ENCODE measurements around the gene MTHFSD. TPM values are rescaled to one million over a fixed set of nuclear protein-coding genes. Genes with fewer than 3 reads are reported as not detected.

Gene MTHFSD
- total RNA-seq, 1 donor from 2014 or later: 35.0 TPM

GRCh38 chr16:86508028-86508946 is 46.7 kb downstream of the MTHFSD start:
- Mint-ChIP-seq H3K36me3 (ENCODE audit: low read depth) (no peaks in the 10 kb centered on the region), H3K4me3 (peak overlapping the region; percentile 82), H3K9me3 (no peaks in the 10 kb centered on the region), H3K4me1 (peaks cover 29% of the 10 kb centered on the region), H3K27ac (peak overlapping the region; percentile 5), H3K27me3 (peaks cover 58% of the 10 kb centered on the region)
- TF ChIP-seq, protein P1, sequence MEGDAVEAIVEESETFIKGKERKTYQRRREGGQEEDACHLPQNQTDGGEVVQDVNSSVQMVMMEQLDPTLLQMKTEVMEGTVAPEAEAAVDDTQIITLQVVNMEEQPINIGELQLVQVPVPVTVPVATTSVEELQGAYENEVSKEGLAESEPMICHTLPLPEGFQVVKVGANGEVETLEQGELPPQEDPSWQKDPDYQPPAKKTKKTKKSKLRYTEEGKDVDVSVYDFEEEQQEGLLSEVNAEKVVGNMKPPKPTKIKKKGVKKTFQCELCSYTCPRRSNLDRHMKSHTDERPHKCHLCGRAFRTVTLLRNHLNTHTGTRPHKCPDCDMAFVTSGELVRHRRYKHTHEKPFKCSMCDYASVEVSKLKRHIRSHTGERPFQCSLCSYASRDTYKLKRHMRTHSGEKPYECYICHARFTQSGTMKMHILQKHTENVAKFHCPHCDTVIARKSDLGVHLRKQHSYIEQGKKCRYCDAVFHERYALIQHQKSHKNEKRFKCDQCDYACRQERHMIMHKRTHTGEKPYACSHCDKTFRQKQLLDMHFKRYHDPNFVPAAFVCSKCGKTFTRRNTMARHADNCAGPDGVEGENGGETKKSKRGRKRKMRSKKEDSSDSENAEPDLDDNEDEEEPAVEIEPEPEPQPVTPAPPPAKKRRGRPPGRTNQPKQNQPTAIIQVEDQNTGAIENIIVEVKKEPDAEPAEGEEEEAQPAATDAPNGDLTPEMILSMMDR (IDR thresholded peaks at IDR 0.05): no peak
- ChIA-PET CTCF (no interaction called here), POLR2A (no interaction called here)
- DNase-seq (no peak), ATAC-seq (ENCODE audit: low read depth) (no peak)
- intact Hi-C loops (cut with micrococcal nuclease): loop anchor here (2.0 to 5.0 kb wide), 2 partner anchors 13 to 596 kb away; no protein-coding TSS in a partner anchor

GRCh38 chr16:86507173-86508027 is 47.6 kb downstream of the MTHFSD start:
- CTCF ChIA-PET: no interaction called here
- Mint-ChIP-seq H3K36me3 (ENCODE audit: low read depth) (no peaks in the 10 kb centered on the region), H3K9me3 (no peaks in the 10 kb centered on the region), H3K4me1 (peaks cover 29% of the 10 kb centered on the region), H3K4me3 (peak overlapping the region; percentile 56), H3K27me3 (peaks cover 60% of the 10 kb centered on the region), H3K27ac (peak overlapping the region; percentile 5)
- DNase-seq: no peak
- POLR2A ChIA-PET: no interaction called here
- TF ChIP-seq, protein P1 (IDR thresholded peaks at IDR 0.05): no peak
- intact Hi-C loops (cut with micrococcal nuclease): loop anchor here (2.0 to 5.0 kb wide), 2 partner anchors 13 to 595 kb away; no protein-coding TSS in a partner anchor
- ATAC-seq (ENCODE audit: low read depth): no peak

DNA sequence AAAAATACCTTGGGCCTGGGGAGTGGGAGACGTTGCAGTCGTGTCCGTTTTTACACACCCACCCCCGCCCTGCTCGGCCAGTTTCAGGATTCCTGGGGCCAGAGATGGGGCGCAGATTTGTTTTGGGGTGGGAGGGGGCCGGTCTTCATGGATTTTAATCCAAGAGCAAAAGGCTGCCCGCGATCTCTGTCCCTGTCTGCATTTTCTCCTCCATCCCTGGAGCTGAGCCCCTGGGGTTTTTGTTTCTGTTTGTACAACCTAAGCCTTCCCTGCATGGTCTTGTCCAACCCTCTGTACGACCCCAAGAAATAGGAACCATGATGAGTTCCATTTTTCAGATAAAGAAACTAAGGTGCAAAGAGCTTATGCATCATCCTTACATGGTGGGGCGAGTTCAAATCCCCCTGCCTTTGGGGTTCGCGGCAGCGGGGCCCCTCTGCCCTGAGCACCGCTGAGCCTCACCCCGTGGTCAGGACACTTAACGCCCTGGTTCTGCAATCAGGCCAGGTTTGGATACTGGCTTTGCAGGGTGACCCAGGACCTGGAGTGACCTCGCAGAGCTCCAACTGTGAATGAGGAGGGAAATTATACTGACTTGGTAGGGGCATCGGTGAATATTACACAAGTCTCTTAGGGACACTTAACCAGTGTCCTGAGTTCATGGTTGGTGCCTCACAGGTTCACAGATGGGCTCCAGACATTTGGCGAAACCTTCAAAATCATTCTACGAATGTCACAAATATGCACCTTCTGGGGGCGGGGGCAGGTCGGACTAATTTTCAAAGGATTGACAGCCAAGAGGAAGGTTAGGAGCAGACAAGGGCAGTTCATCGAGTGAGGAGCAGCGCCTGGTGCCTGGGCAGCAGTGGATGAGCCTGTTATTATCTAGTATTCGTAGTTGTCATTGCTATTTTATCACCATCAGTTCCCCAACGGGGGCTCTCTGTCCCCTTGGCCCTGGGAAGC is 48.9 kb downstream of the MTHFSD start:
- no peak for DNase-seq
- POLR2A ChIA-PET: interaction anchor here (1.2 kb wide), 1 partner anchor 58 kb away, joined by 3 read pairs; no protein-coding TSS in a partner anchor
- no peak for ATAC-seq (ENCODE audit: low read depth)
- TF ChIP-seq, protein P1 (IDR thresholded peaks at IDR 0.05): no peak
- Mint-ChIP-seq H3K36me3 (ENCODE audit: low read depth) (no peaks in the 10 kb centered on the region), H3K4me1 (peaks cover 27% of the 10 kb centered on the region), H3K9me3 (no peaks in the 10 kb centered on the region), H3K27me3 (peaks cover 68% of the 10 kb centered on the region), H3K27ac (peak overlapping the region; percentile 24), H3K4me3 (peak overlapping the region; percentile 24)
- CTCF ChIA-PET: no interaction called here
- intact Hi-C loops (cut with micrococcal nuclease): loop anchor here (5.0 kb wide), 1 partner anchor 594 kb away; no protein-coding TSS in a partner anchor

DNA sequence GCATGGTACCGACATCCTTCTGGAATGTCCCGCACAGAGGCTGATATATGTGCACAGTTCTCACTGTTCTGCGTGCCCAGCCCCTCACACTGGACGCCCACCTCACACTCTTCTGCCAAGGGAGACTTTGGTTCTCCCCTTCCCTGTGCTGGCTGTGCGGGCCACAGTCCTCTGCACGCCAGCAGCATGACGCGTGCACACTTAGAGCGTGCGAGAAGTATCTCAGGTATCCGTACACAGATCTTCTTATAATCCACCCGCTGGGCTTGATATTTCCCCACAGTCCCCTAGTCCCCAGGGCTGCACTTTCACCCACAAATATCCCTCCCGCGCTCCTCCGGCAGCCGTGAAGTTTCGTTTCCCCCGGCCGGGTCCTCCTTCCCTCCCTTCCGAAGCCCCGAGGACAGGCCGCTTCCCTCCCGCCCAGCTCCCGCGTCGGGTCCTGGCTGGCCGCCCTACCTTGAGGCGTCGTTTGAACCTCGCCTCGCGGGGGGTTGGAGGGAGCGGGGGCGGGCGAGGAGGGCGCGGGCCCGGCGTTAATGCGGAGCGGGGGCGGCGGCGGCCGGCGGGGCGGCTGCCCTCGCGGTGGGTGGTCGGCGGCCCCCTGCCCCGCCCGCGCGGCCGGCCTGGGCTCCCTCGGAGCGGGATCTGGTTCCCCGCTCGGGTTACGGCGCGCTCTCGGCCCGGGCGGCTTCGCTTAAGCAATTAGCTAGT is 49.7 kb downstream of the MTHFSD start:
- peaks cover 73% of the 10 kb centered on the region for H3K27me3 Mint-ChIP-seq
- no peaks in the 10 kb centered on the region for H3K9me3 Mint-ChIP-seq
- intact Hi-C loops (cut with micrococcal nuclease): loop anchor here (5.0 kb wide), 1 partner anchor 593 kb away; no protein-coding TSS in a partner anchor
- POLR2A ChIA-PET: interaction anchor here (1.2 kb wide), 1 partner anchor 59 kb away, joined by 3 read pairs; no protein-coding TSS in a partner anchor
- CTCF ChIA-PET: no interaction called here
- ATAC-seq (ENCODE audit: low read depth): no peak
- DNase-seq: no peak
- H3K4me1 Mint-ChIP-seq: peaks cover 25% of the 10 kb centered on the region
- TF ChIP-seq, protein P1 (IDR thresholded peaks at IDR 0.05): no peak
- peak overlapping the region; percentile 52 for H3K4me3 Mint-ChIP-seq
- no peaks in the 10 kb centered on the region for H3K36me3 Mint-ChIP-seq (ENCODE audit: low read depth)
- H3K27ac Mint-ChIP-seq: peak overlapping the region; percentile 31

Measured in activated B cell treated with CpG ODN at 0.5 μM for 24 hours (primary cell).